GM12878 (cell line): ENCODE measurements around the gene SLC2A8. TPM values are rescaled to one million over a fixed set of nuclear protein-coding genes. Genes with fewer than 3 reads are reported as not detected.

ENCODE experiments used
- ATAC-seq: fragments of 200-7000 bp; cut with Tn5 transposase; 3 replicates; pipeline ENCODE4 v1.9.1; 2020; ENCODE audit warnings: mild to moderate bottlenecking, moderate library complexity
- BruUV-seq: library from RNA; stranded (reverse); fragments of 400-500 nt; replicated peaks from 2 replicates; lab custom pipeline; 2021; lab: Mats Ljungman, UMichigan
- CTCF ChIA-PET: fragments of 300-600 bp; sonication (Branson Sonifier 250); formaldehyde crosslinking; extraction: SDS; loops from one replicate; lab custom pipeline; 2021; ENCODE audit warnings: inconsistent platforms; lab: Yijun Ruan, JAX
- POLR2A ChIA-PET: fragments of 350-600 bp; formaldehyde crosslinking; extraction: SDS; loops from one replicate; lab custom pipeline; 2021; ENCODE audit warnings: inconsistent platforms; lab: Charles Lee
- RAD21 ChIA-PET: fragments of 300-600 bp; sonication (Branson Sonifier 250); formaldehyde crosslinking; loops from one replicate; lab custom pipeline; 2023; ENCODE audit warnings: antibody characterized with exemption; ENCODE audit not compliant: unreplicated experiment; lab: Charles Lee
- SMC1A ChIA-PET: fragments of 300-600 bp; sonication (Branson Sonifier 250); formaldehyde crosslinking; loops from one replicate; lab custom pipeline; 2023; ENCODE audit not compliant: unreplicated experiment, uncharacterized antibody; lab: Charles Lee
- DNase-seq: peaks from one replicate; pipeline ENCODE4 v3.0.0-alpha.2; 2011; ENCODE audit warnings: low read depth, low spot score
- FAIRE-seq: peaks from 3 replicates; lab custom pipeline; 2011; peaks lifted over from hg19 to GRCh38; lab: Jason Lieb, UNC
- H2AFZ ChIP-seq: 2 replicates; pipeline ENCODE4 v1.6.0; 2011; ENCODE audit warnings: low read depth, low read length, control low read depth; ENCODE audit not compliant: control insufficient read depth
- H3K27ac ChIP-seq: 2 replicates; pipeline ENCODE4 v1.5.1; 2011; ENCODE audit warnings: control low read depth; ENCODE audit not compliant: control insufficient read depth, insufficient read depth
- H3K27me3 ChIP-seq, 2 experiments: replicated peaks in 1 of 2; 2 replicates each; pipeline versions ENCODE4 v1.6.0 to v1.6.1; 2011; ENCODE audit warnings: low read length in 1 of 2; ENCODE audit not compliant: control insufficient read depth in 2 of 2, insufficient read depth in 2 of 2
- H3K36me3 ChIP-seq, 2 experiments: 2 replicates each; pipeline ENCODE4 v1.5.1; 2011; ENCODE audit warnings: low read length in 1 of 2; ENCODE audit not compliant: control insufficient read depth in 2 of 2, insufficient read depth in 2 of 2
- H3K4me1 ChIP-seq: 2 replicates; pipeline ENCODE4 v1.6.1; 2011; ENCODE audit warnings: mild to moderate bottlenecking, low read length, moderate library complexity, mixed read lengths; ENCODE audit not compliant: control insufficient read depth, insufficient read depth
- H3K4me2 ChIP-seq: 2 replicates; pipeline ENCODE4 v1.6.0; 2011; ENCODE audit warnings: control low read depth; ENCODE audit not compliant: control insufficient read depth, insufficient read depth
- H3K4me3 ChIP-seq: fragments of 200-600 bp; sonication (generic); 2 replicates; pipeline ENCODE4 v1.5.1; 2016
- H3K79me2 ChIP-seq: 2 replicates; pipeline ENCODE4 v1.6.0; 2011; ENCODE audit warnings: low read length; ENCODE audit not compliant: control insufficient read depth, insufficient read depth
- H3K9ac ChIP-seq: 2 replicates; pipeline ENCODE4 v1.8.0; 2011; ENCODE audit warnings: low read length, control low read depth, mixed read lengths; ENCODE audit not compliant: control insufficient read depth, insufficient read depth
- H3K9me3 ChIP-seq: replicated peaks from 3 replicates; pipeline ENCODE4 v1.5.1; 2011; ENCODE audit warnings: mild to moderate bottlenecking, low read length; ENCODE audit not compliant: control insufficient read depth, insufficient read depth
- H4K20me1 ChIP-seq: 2 replicates; pipeline ENCODE4 v1.6.0; 2011; ENCODE audit not compliant: control insufficient read depth, insufficient read depth
- ATF7 ChIP-seq: fragments of 450-650 bp; IDR thresholded peaks from 2 replicates; pipeline ENCODE4 v1.6.1; 2016; ENCODE audit warnings: low read depth, mild to moderate bottlenecking
- BCLAF1 ChIP-seq: fragments of 450-650 bp; IDR thresholded peaks from 2 replicates; pipeline ENCODE4 v1.6.1; 2017; ENCODE audit warnings: antibody characterized with exemption, mild to moderate bottlenecking, moderate library complexity
- HCFC1 ChIP-seq: fragments of 150-350 bp; IDR thresholded peaks from 2 replicates; pipeline ENCODE4 v1.6.1; 2014; ENCODE audit warnings: low read length
- KDM1A ChIP-seq: fragments of 200-600 bp; sonication (generic); IDR thresholded peaks from 2 replicates; pipeline ENCODE4 v1.6.1; 2016; ENCODE audit warnings: borderline replicate concordance
- LARP7 ChIP-seq: fragments of 450-650 bp; IDR thresholded peaks from 2 replicates; pipeline ENCODE4 v1.6.1; 2017; ENCODE audit warnings: mild to moderate bottlenecking
- MTA3 ChIP-seq: IDR thresholded peaks from 2 replicates; pipeline ENCODE4 v1.6.1; 2012; ENCODE audit warnings: low read length, inconsistent platforms, borderline replicate concordance
- MYB ChIP-seq: fragments of 150-350 bp; IDR thresholded peaks from 2 replicates; pipeline ENCODE4 v1.6.1; 2014; ENCODE audit warnings: mild to moderate bottlenecking, low read depth, low read length, borderline replicate concordance
- MYC ChIP-seq: IDR thresholded peaks from 2 replicates; pipeline ENCODE4 v1.6.1; 2011; ENCODE audit warnings: mild to moderate bottlenecking, low read length, moderate library complexity, inconsistent platforms; ENCODE audit not compliant: insufficient read depth, insufficient replicate concordance, insufficient read length, severe bottlenecking
- NR2F1 ChIP-seq: fragments of 450-650 bp; conservative IDR thresholded peaks from 2 replicates; pipeline ENCODE4 v1.6.1; 2017; ENCODE audit warnings: mild to moderate bottlenecking
- NRF1 ChIP-seq: conservative IDR thresholded peaks from 2 replicates; pipeline ENCODE4 v1.6.1; 2011; ENCODE audit warnings: mild to moderate bottlenecking, low read depth, low read length, improper control_type of control experiment
- PAX8 ChIP-seq: fragments of 450-650 bp; IDR thresholded peaks from 2 replicates; pipeline ENCODE4 v1.6.1; 2017; ENCODE audit warnings: mild to moderate bottlenecking, moderate library complexity
- TARDBP ChIP-seq: IDR thresholded peaks from 2 replicates; pipeline ENCODE4 v1.6.1; 2016; ENCODE audit warnings: borderline replicate concordance
- ZBED1 ChIP-seq: IDR thresholded peaks from 2 replicates; pipeline ENCODE4 v1.6.1; 2016; ENCODE audit warnings: borderline replicate concordance
- ZBTB33 ChIP-seq: fragments of 450-650 bp; IDR thresholded peaks from 2 replicates; pipeline ENCODE4 v1.6.1; 2017; ENCODE audit warnings: mild to moderate bottlenecking
- ZNF24 ChIP-seq: fragments of 450-650 bp; IDR thresholded peaks from 2 replicates; pipeline ENCODE4 v1.6.1; 2017; ENCODE audit warnings: antibody characterized with exemption, mild to moderate bottlenecking
- ZNF622 ChIP-seq: fragments of 450-650 bp; IDR thresholded peaks from 2 replicates; pipeline ENCODE4 v1.6.1; 2017; ENCODE audit warnings: mild to moderate bottlenecking, inconsistent platforms
- ZZZ3 ChIP-seq: IDR thresholded peaks from 2 replicates; pipeline ENCODE4 v1.6.1; 2011; ENCODE audit warnings: low read depth; ENCODE audit not compliant: control insufficient read depth, insufficient read length
- WGBS: methylation state at CpG from one replicate; pipeline ENCODE4 v1.1.6; 2016; ENCODE audit warnings: low lambda C conversion rate; ENCODE audit not compliant: insufficient replicate concordance, insufficient coverage; ENCODE audit errors: missing lambda C conversion rate; 5-methylcytosine and 5-hydroxymethylcytosine counted together
- in situ Hi-C: fragments of 300-500 bp; cut with MboI; formaldehyde crosslinking; loops from 9 replicates; pipeline ENCODE4 v1.14.3; 2018; ENCODE audit warnings: mixed read lengths
- intact Hi-C: fragments of 100-400 bp; cut with micrococcal nuclease; formaldehyde crosslinking; loops from one replicate; pipeline ENCODE4 v1.14.2; 2022; ENCODE audit not compliant: unreplicated experiment
- polyA plus RNA-seq, 11 experiments: library from polyadenylated mRNA; depleted of rRNA in 4 of 11; unstranded in 6 of 11; stranded (reverse) in 5 of 11; fragments of >200 nt; fragmentation: Nextera tagmentation in 4 of 11; fragmentation: Illumina TruSeq in 1 of 11; extraction: Ambion mirVana in 4 of 11; extraction: Trizol in 1 of 11; gene quantifications; 1 replicate in 1 of 11; 2 replicates in 10 of 11; pipeline versions ENCODE4 v1.2.1 to v1.2.3, GENCODE V29; 2011 to 2016; ENCODE audit warnings: inconsistent platforms in 2 of 11, missing spikeins in 2 of 11, low read depth in 1 of 11
- total RNA-seq, 4 experiments: library from RNA; depleted of rRNA in 3 of 4; stranded (reverse); fragments of >200 nt in 3 of 4; fragmentation: Illumina TruSeq in 1 of 4; extraction: Trizol in 1 of 4; gene quantifications; 2 replicates each; pipeline versions ENCODE4 v1.2.1 to v1.2.3, GENCODE V29; 2013 to 2021
- TF ChIP-seq, protein P1 (sequence below): fragments of 450-650 bp; IDR thresholded peaks from 2 replicates; pipeline ENCODE4 v1.6.1; 2017; ENCODE audit warnings: borderline replicate concordance

The SLC2A8 gene
- total and polyA plus RNA-seq, 10 of the 15 experiments (the other 5 are each of a cell fraction or from before 2014, with no cell fraction given): 0.31 to 22.7 (median 10.0) TPM

- TF ChIP-seq BCLAF1: no peak
- no peak for TF ChIP-seq LARP7
These were observed 27.5 kb upstream of the SLC2A8 start (continued) for GRCh38 chr9:127369428-127369827.

DNA sequence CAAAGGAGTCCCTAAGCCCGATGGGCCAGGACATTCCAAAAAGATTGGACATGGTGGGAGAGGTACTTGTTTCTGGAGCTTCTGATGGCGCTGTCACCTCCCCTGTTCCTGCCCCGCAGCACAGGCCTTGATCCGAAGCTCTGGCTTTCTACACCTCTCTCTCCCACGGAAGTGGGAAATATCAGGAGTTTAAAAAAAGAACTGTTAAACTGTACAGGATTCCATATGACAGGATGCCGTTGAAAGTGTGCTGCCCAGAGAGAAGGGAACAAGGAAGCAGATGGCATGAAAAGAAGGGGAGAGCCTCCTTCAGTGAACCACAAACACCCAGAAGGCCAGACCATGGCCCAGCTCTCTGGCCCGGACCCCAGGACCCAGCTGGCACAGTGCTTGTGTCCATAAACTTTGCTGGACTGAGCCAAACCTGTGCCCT lies 26.8 kb upstream of the SLC2A8 start:
- Histone ChIP-seq H4K20me1 (no peaks in the 10 kb centered on the region), H3K27ac (no peak overlapping the region), H3K4me1 (no peaks in the 10 kb centered on the region), H3K4me3 (no peak overlapping the region), H3K9ac (no peak overlapping the region), H3K36me3 (no peaks in the 10 kb centered on the region), H3K27me3 (no peaks in the 10 kb centered on the region), H3K4me2 (no peak overlapping the region), H3K79me2 (no peaks in the 10 kb centered on the region), H3K9me3 (no peaks in the 10 kb centered on the region), H2AFZ (no peak overlapping the region)
- RAD21 ChIA-PET: interaction anchor here (0.9 kb wide), 1 partner anchor 156 kb away, joined by 3 read pairs; no protein-coding TSS in a partner anchor
- CTCF ChIA-PET: interaction anchor here (1.4 kb wide), 1 partner anchor 11 kb away, joined by 3 read pairs; no protein-coding TSS in a partner anchor
- in situ Hi-C loops (no loop called here), intact Hi-C loops (no loop called here)
- TF ChIP-seq PAX8 (no peak), ZNF622 (no peak), ATF7 (no peak), ZBED1 (no peak), ZZZ3 (no peak), MYC (no peak), KDM1A (no peak), ZNF24 (no peak), TARDBP (no peak), NR2F1 (no peak), ZBTB33 (no peak), LARP7 (no peak), MTA3 (no peak), MYB (no peak), HCFC1 (no peak), NRF1 (no peak)
- TF ChIP-seq, protein P1, sequence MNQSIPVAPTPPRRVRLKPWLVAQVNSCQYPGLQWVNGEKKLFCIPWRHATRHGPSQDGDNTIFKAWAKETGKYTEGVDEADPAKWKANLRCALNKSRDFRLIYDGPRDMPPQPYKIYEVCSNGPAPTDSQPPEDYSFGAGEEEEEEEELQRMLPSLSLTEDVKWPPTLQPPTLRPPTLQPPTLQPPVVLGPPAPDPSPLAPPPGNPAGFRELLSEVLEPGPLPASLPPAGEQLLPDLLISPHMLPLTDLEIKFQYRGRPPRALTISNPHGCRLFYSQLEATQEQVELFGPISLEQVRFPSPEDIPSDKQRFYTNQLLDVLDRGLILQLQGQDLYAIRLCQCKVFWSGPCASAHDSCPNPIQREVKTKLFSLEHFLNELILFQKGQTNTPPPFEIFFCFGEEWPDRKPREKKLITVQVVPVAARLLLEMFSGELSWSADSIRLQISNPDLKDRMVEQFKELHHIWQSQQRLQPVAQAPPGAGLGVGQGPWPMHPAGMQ: no peak
- FAIRE-seq: no peak
- no TSS peak for BruUV-seq
- DNase-seq: no peak
- SMC1A ChIA-PET: interaction anchor here (1.5 kb wide), 1 partner anchor 11 kb away, joined by 3 read pairs; no protein-coding TSS in a partner anchor
- no peak for ATAC-seq
- 48% methylated on average over 7 of the region's 7 CpGs for WGBS
- POLR2A ChIA-PET: no interaction called here
